SK-N-SH treated with all-trans-retinoic acid at 6 μM for 48 hours (cell line): Measurements from ENCODE around the gene YAF2.
A peak's percentile ranks its signal among the peaks of the same experiment; 100 is the strongest.

Source experiments
- ATAC-seq: fragments of 200-7000 bp; cut with Tn5 transposase; 3 replicates; pipeline ENCODE4 v1.9.1; 2020; ENCODE audit warnings: mild to moderate bottlenecking, moderate library complexity
- ARNTL ChIP-seq: fragments of 450-650 bp; formaldehyde crosslinking; IDR thresholded peaks from 2 replicates; pipeline ENCODE4 v1.5.0; 2020; ENCODE audit warnings: low read depth, mild to moderate bottlenecking, moderate library complexity, borderline replicate concordance
- CREB5 ChIP-seq: fragments of 250-450 bp; sonication (Bioruptor Pico); IDR thresholded peaks from 2 replicates; pipeline ENCODE4 v1.5.1; 2020; ENCODE audit warnings: low read depth, mild to moderate bottlenecking, moderate library complexity
- CSDC2 ChIP-seq: fragments of 250-450 bp; sonication (Bioruptor Pico); IDR thresholded peaks from 2 replicates; pipeline ENCODE4 v1.5.0; 2020; ENCODE audit warnings: mild to moderate bottlenecking, moderate library complexity
- CSRNP3 ChIP-seq: fragments of 250-450 bp; sonication (Bioruptor Pico); IDR thresholded peaks from 2 replicates; pipeline ENCODE4 v1.5.1; 2021; ENCODE audit warnings: mild to moderate bottlenecking, moderate library complexity
- ESRRG ChIP-seq: fragments of 250-450 bp; sonication (Bioruptor Pico); IDR thresholded peaks from 2 replicates; pipeline ENCODE4 v1.6.1; 2021; ENCODE audit warnings: mild to moderate bottlenecking
- GLIS3 ChIP-seq: fragments of 250-450 bp; sonication (Bioruptor Pico); IDR thresholded peaks from 2 replicates; pipeline ENCODE4 v1.5.0; 2020; ENCODE audit warnings: mild to moderate bottlenecking, moderate library complexity
- ISL1 ChIP-seq: fragments of 250-450 bp; sonication (Bioruptor Pico); IDR thresholded peaks from 2 replicates; pipeline ENCODE4 v2.1.2; 2022; ENCODE audit warnings: mild to moderate bottlenecking, moderate library complexity
- POU6F1 ChIP-seq: fragments of 250-450 bp; sonication (Bioruptor Pico); IDR thresholded peaks from 2 replicates; pipeline ENCODE4 v1.8.0; 2021; ENCODE audit warnings: low read depth, mild to moderate bottlenecking, moderate library complexity, borderline replicate concordance
- SNAI2 ChIP-seq: fragments of 250-450 bp; sonication (Bioruptor Pico); IDR thresholded peaks from 2 replicates; pipeline ENCODE4 v1.5.0; 2020; ENCODE audit warnings: mild to moderate bottlenecking, moderate library complexity
- TCF4 ChIP-seq: fragments of 250-450 bp; sonication (Bioruptor Pico); IDR thresholded peaks from 2 replicates; pipeline ENCODE4 v1.8.0; 2021; ENCODE audit warnings: mild to moderate bottlenecking, moderate library complexity, borderline replicate concordance
- TOX ChIP-seq: fragments of 250-450 bp; sonication (Bioruptor Pico); IDR thresholded peaks from 2 replicates; pipeline ENCODE4 v1.8.0; 2021; ENCODE audit warnings: mild to moderate bottlenecking, moderate library complexity, borderline replicate concordance
- ZC3H10 ChIP-seq: fragments of 250-450 bp; sonication (Bioruptor Pico); IDR thresholded peaks from 2 replicates; pipeline ENCODE4 v1.5.1; 2021; ENCODE audit warnings: mild to moderate bottlenecking, moderate library complexity
- ZFP3 ChIP-seq: fragments of 250-450 bp; sonication (Bioruptor Pico); IDR thresholded peaks from 2 replicates; pipeline ENCODE4 v1.5.0; 2020; ENCODE audit warnings: mild to moderate bottlenecking, moderate library complexity
- ZFP30 ChIP-seq: fragments of 450-650 bp; formaldehyde crosslinking; IDR thresholded peaks from 2 replicates; pipeline ENCODE4 v1.5.0; 2022; ENCODE audit warnings: mild to moderate bottlenecking, moderate library complexity
- ZNF565 ChIP-seq: fragments of 450-650 bp; formaldehyde crosslinking; conservative IDR thresholded peaks from 2 replicates; pipeline ENCODE4 v1.5.0; 2020; ENCODE audit warnings: low read depth, mild to moderate bottlenecking, moderate library complexity
- ZNF70 ChIP-seq: fragments of 450-650 bp; formaldehyde crosslinking; IDR thresholded peaks from 2 replicates; pipeline ENCODE4 v1.5.0; 2020; ENCODE audit warnings: mild to moderate bottlenecking, moderate library complexity
- ZNF8 ChIP-seq: fragments of 450-650 bp; formaldehyde crosslinking; IDR thresholded peaks from 2 replicates; pipeline ENCODE4 v1.5.0; 2020; ENCODE audit warnings: mild to moderate bottlenecking, moderate library complexity
- TF ChIP-seq, protein P1 (sequence below): fragments of 250-450 bp; sonication (Bioruptor Pico); IDR thresholded peaks from 2 replicates; pipeline ENCODE4 v1.8.0; 2020; ENCODE audit warnings: mild to moderate bottlenecking, moderate library complexity, borderline replicate concordance
- TF ChIP-seq, protein P2 (sequence below): fragments of 250-450 bp; sonication (Bioruptor Pico); IDR thresholded peaks from 2 replicates; pipeline ENCODE4 v1.5.0; 2020; ENCODE audit warnings: mild to moderate bottlenecking, moderate library complexity

YAF2 gene

GRCh38 chr12:42237052-42237852 is 796 bp downstream of the YAF2 start:
- ATAC-seq, result peak; percentile 88
- TF ChIP-seq, protein P1, sequence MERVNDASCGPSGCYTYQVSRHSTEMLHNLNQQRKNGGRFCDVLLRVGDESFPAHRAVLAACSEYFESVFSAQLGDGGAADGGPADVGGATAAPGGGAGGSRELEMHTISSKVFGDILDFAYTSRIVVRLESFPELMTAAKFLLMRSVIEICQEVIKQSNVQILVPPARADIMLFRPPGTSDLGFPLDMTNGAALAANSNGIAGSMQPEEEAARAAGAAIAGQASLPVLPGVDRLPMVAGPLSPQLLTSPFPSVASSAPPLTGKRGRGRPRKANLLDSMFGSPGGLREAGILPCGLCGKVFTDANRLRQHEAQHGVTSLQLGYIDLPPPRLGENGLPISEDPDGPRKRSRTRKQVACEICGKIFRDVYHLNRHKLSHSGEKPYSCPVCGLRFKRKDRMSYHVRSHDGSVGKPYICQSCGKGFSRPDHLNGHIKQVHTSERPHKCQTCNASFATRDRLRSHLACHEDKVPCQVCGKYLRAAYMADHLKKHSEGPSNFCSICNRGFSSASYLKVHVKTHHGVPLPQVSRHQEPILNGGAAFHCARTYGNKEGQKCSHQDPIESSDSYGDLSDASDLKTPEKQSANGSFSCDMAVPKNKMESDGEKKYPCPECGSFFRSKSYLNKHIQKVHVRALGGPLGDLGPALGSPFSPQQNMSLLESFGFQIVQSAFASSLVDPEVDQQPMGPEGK (CRISPR knock-in tag), result peak; percentile 43; the same call in 1 of the 2 replicates
- TF ChIP-seq, protein P2, sequence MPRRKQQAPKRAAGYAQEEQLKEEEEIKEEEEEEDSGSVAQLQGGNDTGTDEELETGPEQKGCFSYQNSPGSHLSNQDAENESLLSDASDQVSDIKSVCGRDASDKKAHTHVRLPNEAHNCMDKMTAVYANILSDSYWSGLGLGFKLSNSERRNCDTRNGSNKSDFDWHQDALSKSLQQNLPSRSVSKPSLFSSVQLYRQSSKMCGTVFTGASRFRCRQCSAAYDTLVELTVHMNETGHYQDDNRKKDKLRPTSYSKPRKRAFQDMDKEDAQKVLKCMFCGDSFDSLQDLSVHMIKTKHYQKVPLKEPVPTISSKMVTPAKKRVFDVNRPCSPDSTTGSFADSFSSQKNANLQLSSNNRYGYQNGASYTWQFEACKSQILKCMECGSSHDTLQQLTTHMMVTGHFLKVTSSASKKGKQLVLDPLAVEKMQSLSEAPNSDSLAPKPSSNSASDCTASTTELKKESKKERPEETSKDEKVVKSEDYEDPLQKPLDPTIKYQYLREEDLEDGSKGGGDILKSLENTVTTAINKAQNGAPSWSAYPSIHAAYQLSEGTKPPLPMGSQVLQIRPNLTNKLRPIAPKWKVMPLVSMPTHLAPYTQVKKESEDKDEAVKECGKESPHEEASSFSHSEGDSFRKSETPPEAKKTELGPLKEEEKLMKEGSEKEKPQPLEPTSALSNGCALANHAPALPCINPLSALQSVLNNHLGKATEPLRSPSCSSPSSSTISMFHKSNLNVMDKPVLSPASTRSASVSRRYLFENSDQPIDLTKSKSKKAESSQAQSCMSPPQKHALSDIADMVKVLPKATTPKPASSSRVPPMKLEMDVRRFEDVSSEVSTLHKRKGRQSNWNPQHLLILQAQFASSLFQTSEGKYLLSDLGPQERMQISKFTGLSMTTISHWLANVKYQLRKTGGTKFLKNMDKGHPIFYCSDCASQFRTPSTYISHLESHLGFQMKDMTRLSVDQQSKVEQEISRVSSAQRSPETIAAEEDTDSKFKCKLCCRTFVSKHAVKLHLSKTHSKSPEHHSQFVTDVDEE, result peak; percentile 13; the same call in 1 of the 2 replicates
- TF ChIP-seq ZFP30 (CRISPR knock-in tag), result no peak
- no peak for TF ChIP-seq POU6F1 (CRISPR knock-in tag)

DNA sequence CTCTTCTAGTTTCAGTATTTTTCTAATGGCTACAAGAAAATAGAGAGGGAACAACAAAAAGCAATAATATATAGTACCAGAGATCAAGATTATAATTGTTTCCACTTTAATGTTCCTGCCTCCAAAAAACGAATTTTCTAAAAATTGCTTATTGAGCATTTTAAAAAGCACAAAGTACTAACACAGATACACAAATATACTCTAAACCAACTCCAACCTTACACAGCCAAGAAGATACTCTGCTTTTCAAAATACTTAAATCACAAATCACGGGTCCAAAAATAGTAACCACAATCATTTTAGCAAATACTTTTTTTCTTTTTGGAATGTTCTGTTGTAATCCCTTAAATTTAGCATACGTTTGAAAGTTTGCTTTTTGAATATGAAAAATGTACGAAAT is 2.0 kb downstream of the YAF2 start:
- TF ChIP-seq ZNF70 (CRISPR knock-in tag) (no peak), SNAI2 (CRISPR knock-in tag) (no peak), ZNF8 (CRISPR knock-in tag) (no peak), CSRNP3 (CRISPR knock-in tag) (no peak), ZC3H10 (CRISPR knock-in tag) (no peak), GLIS3 (no peak), ZFP3 (CRISPR knock-in tag) (no peak), ISL1 (CRISPR knock-in tag) (no peak), ZNF565 (CRISPR knock-in tag) (no peak), ESRRG (no peak), TCF4 (CRISPR knock-in tag) (no peak)
- ATAC-seq, result no peak

GRCh38 chr12:42235426-42235825 is 2.6 kb downstream of the YAF2 start:
- no peak for TF ChIP-seq GLIS3
- no peak for TF ChIP-seq ZC3H10 (CRISPR knock-in tag)
- TF ChIP-seq ARNTL, result no peak
- TF ChIP-seq ZNF8 (CRISPR knock-in tag), result no peak
- TF ChIP-seq, protein P2, result no peak
- TF ChIP-seq CREB5, result no peak
- no peak for TF ChIP-seq TOX (CRISPR knock-in tag)
- no peak for TF ChIP-seq POU6F1 (CRISPR knock-in tag)
- no peak for TF ChIP-seq ZNF70 (CRISPR knock-in tag)
- TF ChIP-seq ESRRG, result no peak
- no peak for TF ChIP-seq CSRNP3 (CRISPR knock-in tag)
- TF ChIP-seq ZNF565 (CRISPR knock-in tag), result no peak
- TF ChIP-seq CSDC2 (CRISPR knock-in tag), result no peak
- ATAC-seq, result no peak
